Measurements from ENCODE around the gene MYO7B. TPM values are rescaled to one million over a fixed set of nuclear protein-coding genes. Genes with fewer than 3 reads are reported as not detected.

MYO7B gene
- total and polyA plus RNA-seq, 9 of the 15 experiments (the other 6 are each of a cell fraction or from before 2014, with no cell fraction given), result 0.08 TPM; not detected in 8

GRCh38 chr2:127514485-127514884, 21.0 kb upstream of the MYO7B start:
- no peak for FAIRE-seq
- POLR2A ChIA-PET, result interaction anchor here (1.4 to 5.7 kb wide), 2 partner anchors 9 to 12 kb away, joined by 7 to 30 read pairs; partner anchors contain the start of gene IWS1

GRCh38 chr2:127515383-127515915, 20.0 kb upstream of the MYO7B start:
- peaks cover 96% of the 10 kb centered on the region for H3K79me2 ChIP-seq (ENCODE audit: control insufficient read depth, insufficient read depth, low read length)
- DNase-seq (ENCODE audit: extremely low read depth in 1 of 4, low spot score in 3 of 4) (no peak), ATAC-seq (no peak), FAIRE-seq (no peak)
- CTCF ChIA-PET (ENCODE audit: low intra/inter-chr PET ratio), result no interaction called here
- no peak overlapping the region for H3K27ac ChIP-seq (ENCODE audit: extremely low read depth, low read depth, low read length)
- peaks cover 6% of the 10 kb centered on the region in 2 experiments; a peak in 2 of 5 replicates for H3K4me1 ChIP-seq (replicated peaks in 1 of 2; ENCODE audit: control insufficient read depth in 2 of 2, insufficient read depth in 2 of 2, low read length in 2 of 2)
- no peak overlapping the region for H3K4me2 ChIP-seq (ENCODE audit: insufficient read depth, low read length)
- H3K4me3 ChIP-seq, result no peak overlapping the region
- WGBS (ENCODE audit: insufficient coverage, low coverage, missing lambda C conversion rate), result 82% methylated on average over 6 of the region's 6 CpGs
- no peaks in the 10 kb centered on the region for H3K9me3 ChIP-seq (replicated peaks; ENCODE audit: control insufficient read depth, insufficient read depth, low read depth, low read length)
- in situ Hi-C loops (cut with MboI) (no loop called here), intact Hi-C loops (cut with micrococcal nuclease) (no loop called here)
- peaks cover 4% of the 10 kb centered on the region; the same call in 1 of the 2 replicates for H4K20me1 ChIP-seq (replicated peaks; ENCODE audit: control insufficient read depth, insufficient read depth, low read length)
- POLR2A ChIA-PET, result interaction anchor here (1.4 to 5.7 kb wide), 2 partner anchors 10 to 11 kb away, joined by 7 to 30 read pairs; partner anchors contain the start of gene IWS1
- H3K9me1 ChIP-seq (ENCODE audit: control insufficient read depth, insufficient read depth, low read length), result no peaks in the 10 kb centered on the region
- no peaks in the 10 kb centered on the region for H3K27me3 ChIP-seq (ENCODE audit: control insufficient read depth in 2 of 2, insufficient read depth in 2 of 2, low read length in 2 of 2)
- H2AFZ ChIP-seq (ENCODE audit: low read depth, low read length), result no peak overlapping the region
- peaks cover 85% of the 10 kb centered on the region; the same call in 2 of the 3 replicates for H3K36me3 ChIP-seq (ENCODE audit: control insufficient read depth, insufficient read depth, low read length)
- BruUV-seq (replicated peaks), result no TSS peak
- no peak overlapping the region for H3K9ac ChIP-seq (ENCODE audit: insufficient read depth in 1 of 2, low read depth in 2 of 2, low read length in 2 of 2)
- TF ChIP-seq ARNT (IDR thresholded peaks at IDR 0.05) (no peak), RBM39 (optimal IDR thresholded peaks at IDR 0.05; ENCODE audit: low read depth, low read length) (no peak), CTCFL (IDR thresholded peaks at IDR 0.05; ENCODE audit: borderline replicate concordance, insufficient read depth, low read depth, low read length, poor library complexity, severe bottlenecking) (no peak), ZNF79 (CRISPR knock-in tag; IDR thresholded peaks at IDR 0.05; ENCODE audit: low read depth) (no peak), ZNF146 (CRISPR knock-in tag; IDR thresholded peaks at IDR 0.05; ENCODE audit: unreplicated experiment) (no peak), JUN (IDR thresholded peaks at IDR 0.05; ENCODE audit: borderline replicate concordance, low read depth, low read length) (no peak), JUN (CRISPR knock-in tag; IDR thresholded peaks at IDR 0.05; ENCODE audit: borderline replicate concordance) (no peak), ZNF766 (CRISPR knock-in tag; conservative IDR thresholded peaks at IDR 0.05) (no peak), ZNF197 (CRISPR knock-in tag; IDR thresholded peaks at IDR 0.05; ENCODE audit: low read depth) (no peak), E2F4 (CRISPR knock-in tag; IDR thresholded peaks at IDR 0.05; ENCODE audit: low read depth) (no peak), SPI1 (IDR thresholded peaks at IDR 0.05; ENCODE audit: borderline replicate concordance, low read depth, low read length) (no peak), ZNF778 (CRISPR knock-in tag; IDR thresholded peaks at IDR 0.05) (no peak)

More at GRCh38 chr2:127514485-127514884, 21.0 kb upstream of the MYO7B start:
- DNase-seq (ENCODE audit: extremely low read depth in 1 of 4, low spot score in 3 of 4) (no peak), ATAC-seq (no peak)
- H3K4me2 ChIP-seq (ENCODE audit: insufficient read depth, low read length), result no peak overlapping the region
- in situ Hi-C loops (cut with MboI) (no loop called here), intact Hi-C loops (cut with micrococcal nuclease) (no loop called here)
- BruUV-seq (replicated peaks), result no TSS peak
- no peak overlapping the region; a peak in 1 of 4 replicates for H3K9ac ChIP-seq (ENCODE audit: insufficient read depth in 1 of 2, low read depth in 2 of 2, low read length in 2 of 2)
- no peak overlapping the region for H3K4me3 ChIP-seq
- no peaks in the 10 kb centered on the region for H3K9me3 ChIP-seq (replicated peaks; ENCODE audit: control insufficient read depth, insufficient read depth, low read depth, low read length)
- H3K4me1 ChIP-seq (replicated peaks in 1 of 2; ENCODE audit: control insufficient read depth in 2 of 2, insufficient read depth in 2 of 2, low read length in 2 of 2), result peaks cover 6% of the 10 kb centered on the region in 2 experiments; a peak in 2 of 5 replicates
- CTCF ChIA-PET (ENCODE audit: low intra/inter-chr PET ratio), result no interaction called here
- H3K79me2 ChIP-seq (ENCODE audit: control insufficient read depth, insufficient read depth, low read length), result peaks cover 98% of the 10 kb centered on the region
- no peak overlapping the region for H2AFZ ChIP-seq (ENCODE audit: low read depth, low read length)
- peaks cover 4% of the 10 kb centered on the region; the same call in 1 of the 2 replicates for H4K20me1 ChIP-seq (replicated peaks; ENCODE audit: control insufficient read depth, insufficient read depth, low read length)
- peak; percentile 30; the same call in 1 of the 2 replicates for TF ChIP-seq POLR2G (IDR thresholded peaks at IDR 0.05; ENCODE audit: low read depth, low read length)
- no peak for TF ChIP-seq BMI1 (IDR thresholded peaks at IDR 0.05; ENCODE audit: low read length)
- H3K27ac ChIP-seq (ENCODE audit: extremely low read depth, low read depth, low read length), result no peak overlapping the region
- H3K27me3 ChIP-seq (ENCODE audit: control insufficient read depth in 2 of 2, insufficient read depth in 2 of 2, low read length in 2 of 2), result no peaks in the 10 kb centered on the region
- peaks cover 4% of the 10 kb centered on the region for H3K9me1 ChIP-seq (ENCODE audit: control insufficient read depth, insufficient read depth, low read length)
- WGBS (ENCODE audit: insufficient coverage, low coverage, missing lambda C conversion rate), result 94% methylated on average over 12 of the region's 13 CpGs
- peaks cover 81% of the 10 kb centered on the region; the same call in 2 of the 3 replicates for H3K36me3 ChIP-seq (ENCODE audit: control insufficient read depth, insufficient read depth, low read length)

All from K562 (cell line).